Measurements from ENCODE around the gene EEF2KMT.

DNA sequence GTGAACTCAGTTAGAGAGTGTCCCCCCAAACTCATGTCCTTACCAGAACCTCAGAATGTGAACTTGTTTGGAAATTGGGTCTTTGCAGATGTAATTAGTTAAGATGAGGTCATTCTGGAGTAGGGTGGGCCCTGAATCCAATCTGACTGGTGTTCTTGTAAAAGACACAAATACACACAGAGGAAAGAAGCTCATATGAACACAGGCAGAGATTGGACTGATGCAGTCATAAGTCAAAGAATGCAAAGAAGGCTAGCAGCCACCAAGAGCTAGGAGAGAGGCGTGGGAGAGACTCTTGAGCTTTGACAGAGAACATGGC is 61.7 kb downstream of the EEF2KMT start:
- TF ChIP-seq CTCF (IDR thresholded peaks at IDR 0.05): no peak
- no peak for TF ChIP-seq POLR2AphosphoS5 (IDR thresholded peaks at IDR 0.05; ENCODE audit: low read depth, low read length)
- TF ChIP-seq, protein P1, sequence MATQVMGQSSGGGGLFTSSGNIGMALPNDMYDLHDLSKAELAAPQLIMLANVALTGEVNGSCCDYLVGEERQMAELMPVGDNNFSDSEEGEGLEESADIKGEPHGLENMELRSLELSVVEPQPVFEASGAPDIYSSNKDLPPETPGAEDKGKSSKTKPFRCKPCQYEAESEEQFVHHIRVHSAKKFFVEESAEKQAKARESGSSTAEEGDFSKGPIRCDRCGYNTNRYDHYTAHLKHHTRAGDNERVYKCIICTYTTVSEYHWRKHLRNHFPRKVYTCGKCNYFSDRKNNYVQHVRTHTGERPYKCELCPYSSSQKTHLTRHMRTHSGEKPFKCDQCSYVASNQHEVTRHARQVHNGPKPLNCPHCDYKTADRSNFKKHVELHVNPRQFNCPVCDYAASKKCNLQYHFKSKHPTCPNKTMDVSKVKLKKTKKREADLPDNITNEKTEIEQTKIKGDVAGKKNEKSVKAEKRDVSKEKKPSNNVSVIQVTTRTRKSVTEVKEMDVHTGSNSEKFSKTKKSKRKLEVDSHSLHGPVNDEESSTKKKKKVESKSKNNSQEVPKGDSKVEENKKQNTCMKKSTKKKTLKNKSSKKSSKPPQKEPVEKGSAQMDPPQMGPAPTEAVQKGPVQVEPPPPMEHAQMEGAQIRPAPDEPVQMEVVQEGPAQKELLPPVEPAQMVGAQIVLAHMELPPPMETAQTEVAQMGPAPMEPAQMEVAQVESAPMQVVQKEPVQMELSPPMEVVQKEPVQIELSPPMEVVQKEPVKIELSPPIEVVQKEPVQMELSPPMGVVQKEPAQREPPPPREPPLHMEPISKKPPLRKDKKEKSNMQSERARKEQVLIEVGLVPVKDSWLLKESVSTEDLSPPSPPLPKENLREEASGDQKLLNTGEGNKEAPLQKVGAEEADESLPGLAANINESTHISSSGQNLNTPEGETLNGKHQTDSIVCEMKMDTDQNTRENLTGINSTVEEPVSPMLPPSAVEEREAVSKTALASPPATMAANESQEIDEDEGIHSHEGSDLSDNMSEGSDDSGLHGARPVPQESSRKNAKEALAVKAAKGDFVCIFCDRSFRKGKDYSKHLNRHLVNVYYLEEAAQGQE (IDR thresholded peaks at IDR 0.05; ENCODE audit: insufficient read depth in 1 of 2, low read depth in 2 of 2, low read length in 1 of 2): no peak

Measured in Panc1 (cell line).